ENCODE results near the gene ALDH16A1.

Gene ALDH16A1

GRCh38 chr19:49435670-49436069 is 17.4 kb upstream of the ALDH16A1 start:
- Histone ChIP-seq H3K4me3 (no peak overlapping the region), H3K27ac (no peak overlapping the region)
- TF ChIP-seq CTCF (IDR thresholded peaks at IDR 0.05), result no peak
- no peak for DNase-seq (ENCODE audit: low spot score)

- DNase-seq (ENCODE audit: low spot score), result no peak
- Histone ChIP-seq H3K27ac (no peak overlapping the region), H3K4me3 (no peak overlapping the region)
- no peak for TF ChIP-seq CTCF (IDR thresholded peaks at IDR 0.05)
Observed at GRCh38 chr19:49436381-49437017, 16.5 kb upstream of the ALDH16A1 start.

GRCh38 chr19:49437231-49437630 is 15.8 kb upstream of the ALDH16A1 start:
- TF ChIP-seq CTCF (IDR thresholded peaks at IDR 0.05), result no peak
- DNase-seq (ENCODE audit: low spot score), result no peak
- H3K4me3 ChIP-seq, result no peak overlapping the region
- no peak overlapping the region for H3K27ac ChIP-seq

- no peak overlapping the region for H3K27ac ChIP-seq
- DNase-seq (ENCODE audit: low spot score), result no peak
- no peak overlapping the region for H3K4me3 ChIP-seq
- no peak for TF ChIP-seq CTCF (IDR thresholded peaks at IDR 0.05)
Observed at GRCh38 chr19:49438261-49438660, 14.8 kb upstream of the ALDH16A1 start.

- TF ChIP-seq CTCF (IDR thresholded peaks at IDR 0.05), result no peak
- Histone ChIP-seq H3K27ac (no peak overlapping the region), H3K4me3 (no peak overlapping the region)
- no peak for DNase-seq (ENCODE audit: low spot score)
Observed at GRCh38 chr19:49439836-49440235, 13.2 kb upstream of the ALDH16A1 start.

- no peak overlapping the region for H3K27ac ChIP-seq
Observed at GRCh38 chr19:49440439-49441209, 12.4 kb upstream of the ALDH16A1 start.

More at GRCh38 chr19:49440439-49441209, 12.4 kb upstream of the ALDH16A1 start:
- no peak for TF ChIP-seq CTCF (IDR thresholded peaks at IDR 0.05)
- peak overlapping the region; percentile 80 for H3K4me3 ChIP-seq
- no peak for DNase-seq (ENCODE audit: low spot score)
